ENCODE measurements around the gene IRX2. TPM values are rescaled to one million over a fixed set of nuclear protein-coding genes. Genes with fewer than 3 reads are reported as not detected.

Gene IRX2
- not detected in 2 replicates for total RNA-seq

- Mint-ChIP-seq H3K9me3 (no peaks in the 10 kb centered on the region), H3K27me3 (peaks cover 44% of the 10 kb centered on the region), H3K36me3 (ENCODE audit: low read depth) (no peaks in the 10 kb centered on the region), H3K27ac (no peak within 1 kb of the TSS), H3K4me3 (no peak within 1 kb of the TSS), H3K4me1 (peaks cover 8% of the 10 kb centered on the region)
- ATAC-seq (ENCODE audit: low read depth) (no peak), DNase-seq (no peak)
- TF ChIP-seq CTCF (IDR thresholded peaks at IDR 0.05): no peak
- intact Hi-C loops (cut with micrococcal nuclease): loop anchor here (10.0 kb wide), 1 partner anchor 843 kb away; the partner anchor contains the start of gene IRX1
- POLR2A ChIA-PET: no interaction called here
- CTCF ChIA-PET: no interaction called here
Observed at GRCh38 chr5:2751592-2752021, at the start of gene IRX2. Gene IRX2 (minus strand): TSS chr5:2751677. CDS start chr5:2751413, 264 bp downstream.

DNA sequence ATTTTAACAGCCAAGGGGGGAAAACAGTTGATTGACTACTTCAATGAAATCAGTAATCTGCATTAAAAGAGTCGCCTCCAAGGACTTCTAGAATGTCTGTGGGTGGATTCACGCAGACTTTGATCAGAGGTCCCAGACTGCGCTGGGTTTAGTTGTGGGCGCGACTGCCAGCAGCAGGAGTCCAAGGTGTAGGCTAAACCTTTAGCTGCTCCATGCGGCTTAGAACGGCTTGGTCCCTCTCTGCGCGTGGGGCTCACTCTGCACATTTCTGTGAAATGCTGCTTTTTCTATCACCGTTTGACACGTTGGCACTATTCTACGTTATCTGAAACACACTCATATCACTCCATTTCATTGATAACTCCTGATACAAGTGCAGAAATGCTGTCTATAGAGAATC is 48.6 kb upstream of the IRX2 start:
- Mint-ChIP-seq H3K4me3 (no peak overlapping the region), H3K9me3 (peaks cover 4% of the 10 kb centered on the region), H3K4me1 (no peaks in the 10 kb centered on the region), H3K27ac (no peak overlapping the region), H3K27me3 (no peaks in the 10 kb centered on the region), H3K36me3 (ENCODE audit: low read depth) (no peaks in the 10 kb centered on the region)
- intact Hi-C loops (cut with micrococcal nuclease): no loop called here
- CTCF ChIA-PET: no interaction called here
- DNase-seq (no peak), ATAC-seq (ENCODE audit: low read depth) (no peak)
- POLR2A ChIA-PET: no interaction called here
- TF ChIP-seq CTCF (IDR thresholded peaks at IDR 0.05): no peak

GRCh38 chr5:2797981-2798380 is 46.5 kb upstream of the IRX2 start:
- peaks cover 12% of the 10 kb centered on the region for H3K9me3 Mint-ChIP-seq
- no peak overlapping the region for H3K4me3 Mint-ChIP-seq
- H3K4me1 Mint-ChIP-seq: no peaks in the 10 kb centered on the region
- H3K27ac Mint-ChIP-seq: no peak overlapping the region
- H3K36me3 Mint-ChIP-seq (ENCODE audit: low read depth): no peaks in the 10 kb centered on the region
- H3K27me3 Mint-ChIP-seq: no peaks in the 10 kb centered on the region
- DNase-seq: no peak
- ChIA-PET POLR2A (no interaction called here), CTCF (no interaction called here)
- intact Hi-C loops (cut with micrococcal nuclease): no loop called here
- ATAC-seq (ENCODE audit: low read depth): no peak
- no peak for TF ChIP-seq CTCF (IDR thresholded peaks at IDR 0.05)

DNA sequence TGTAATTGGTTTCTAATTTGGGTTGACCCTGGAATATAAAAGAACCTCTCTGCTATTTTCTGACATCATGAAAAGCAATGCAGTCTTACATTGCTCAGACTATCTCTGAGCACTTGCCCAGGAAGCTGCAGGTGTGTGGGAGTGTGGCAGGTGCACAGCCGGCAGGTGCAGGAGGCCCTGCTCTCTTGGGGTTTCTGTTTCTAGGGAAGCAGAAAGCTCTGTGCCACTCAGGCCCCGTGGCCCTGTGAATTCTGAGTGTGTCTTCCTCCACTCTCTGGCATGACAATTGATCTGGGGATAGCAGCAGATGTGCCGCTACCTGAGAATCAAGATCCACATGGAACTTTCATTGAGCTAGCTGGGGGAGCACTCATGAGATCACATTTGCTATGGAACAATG is 45.7 kb upstream of the IRX2 start:
- H3K4me3 Mint-ChIP-seq: no peak overlapping the region
- no peaks in the 10 kb centered on the region for H3K36me3 Mint-ChIP-seq (ENCODE audit: low read depth)
- DNase-seq (no peak), ATAC-seq (ENCODE audit: low read depth) (no peak)
- H3K27ac Mint-ChIP-seq: no peak overlapping the region
- H3K9me3 Mint-ChIP-seq: peaks cover 8% of the 10 kb centered on the region
- intact Hi-C loops (cut with micrococcal nuclease): no loop called here
- H3K4me1 Mint-ChIP-seq: no peaks in the 10 kb centered on the region
- ChIA-PET POLR2A (no interaction called here), CTCF (no interaction called here)
- no peak for TF ChIP-seq CTCF (IDR thresholded peaks at IDR 0.05)
- H3K27me3 Mint-ChIP-seq: no peaks in the 10 kb centered on the region

GRCh38 chr5:2783223-2783622 is 31.7 kb upstream of the IRX2 start:
- ChIA-PET CTCF (no interaction called here), POLR2A (no interaction called here)
- intact Hi-C loops (cut with micrococcal nuclease): no loop called here
- ATAC-seq (ENCODE audit: low read depth) (no peak), DNase-seq (no peak)
- Mint-ChIP-seq H3K36me3 (ENCODE audit: low read depth) (no peaks in the 10 kb centered on the region), H3K9me3 (no peaks in the 10 kb centered on the region), H3K27me3 (no peaks in the 10 kb centered on the region), H3K4me1 (no peaks in the 10 kb centered on the region), H3K4me3 (no peak overlapping the region), H3K27ac (no peak overlapping the region)
- no peak for TF ChIP-seq CTCF (IDR thresholded peaks at IDR 0.05)
